ENCODE measurements around the gene NEK6. TPM values are rescaled to one million over a fixed set of nuclear protein-coding genes. Genes with fewer than 3 reads are reported as not detected.

Gene NEK6
- total RNA-seq, 1 experiment from 2014 or later: 21.1 TPM

DNA sequence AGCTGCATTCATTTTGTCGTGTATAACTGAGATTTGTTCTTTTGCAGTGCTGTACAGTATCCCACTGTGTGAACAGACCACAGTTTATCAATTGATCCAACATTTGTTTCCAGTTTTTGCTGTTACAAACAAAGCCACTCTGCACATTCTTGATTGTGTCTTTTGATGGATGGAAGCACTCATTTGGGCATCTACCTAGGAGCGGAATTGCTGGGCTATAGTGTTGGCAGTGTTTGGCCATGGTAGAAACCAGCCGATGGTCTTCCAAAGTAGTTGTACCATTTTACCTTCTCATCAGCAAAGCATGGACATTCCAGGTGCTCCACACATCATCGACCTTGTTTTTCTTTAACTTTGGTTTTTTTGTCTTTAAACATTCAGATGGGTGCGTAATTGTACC lies 79.8 kb downstream of the NEK6 start:
- Histone ChIP-seq H3K9me2 (replicated peaks; ENCODE audit: low read length) (no peaks in the 10 kb centered on the region), H3K4me1 (ENCODE audit: insufficient read depth, low read length) (peaks cover 7% of the 10 kb centered on the region), H3K36me3 (ENCODE audit: low read depth, low read length) (no peaks in the 10 kb centered on the region), H3F3A (ENCODE audit: low read length, unreplicated experiment) (peaks cover 3% of the 10 kb centered on the region), H3K79me2 (ENCODE audit: low read length) (no peaks in the 10 kb centered on the region), H3K9ac (ENCODE audit: low read length) (no peak overlapping the region), H3K9me3 (ENCODE audit: low read length) (no peaks in the 10 kb centered on the region), H3K4me3 (ENCODE audit: low read length) (no peak overlapping the region), H2AFZ (ENCODE audit: low read length) (no peak overlapping the region), H3K27ac (ENCODE audit: low read length) (no peak overlapping the region), H4K20me1 (ENCODE audit: low read length) (no peaks in the 10 kb centered on the region), H3K27me3 (ENCODE audit: low read length) (no peaks in the 10 kb centered on the region), H3K4me2 (ENCODE audit: low read length) (no peak overlapping the region)
- intact Hi-C loops (cut with micrococcal nuclease): no loop called here
- ChIA-PET POLR2A (ENCODE audit: unreplicated experiment) (no interaction called here), CTCF (no interaction called here)
- BruUV-seq (replicated peaks): no TSS peak
- TF ChIP-seq, protein P1, sequence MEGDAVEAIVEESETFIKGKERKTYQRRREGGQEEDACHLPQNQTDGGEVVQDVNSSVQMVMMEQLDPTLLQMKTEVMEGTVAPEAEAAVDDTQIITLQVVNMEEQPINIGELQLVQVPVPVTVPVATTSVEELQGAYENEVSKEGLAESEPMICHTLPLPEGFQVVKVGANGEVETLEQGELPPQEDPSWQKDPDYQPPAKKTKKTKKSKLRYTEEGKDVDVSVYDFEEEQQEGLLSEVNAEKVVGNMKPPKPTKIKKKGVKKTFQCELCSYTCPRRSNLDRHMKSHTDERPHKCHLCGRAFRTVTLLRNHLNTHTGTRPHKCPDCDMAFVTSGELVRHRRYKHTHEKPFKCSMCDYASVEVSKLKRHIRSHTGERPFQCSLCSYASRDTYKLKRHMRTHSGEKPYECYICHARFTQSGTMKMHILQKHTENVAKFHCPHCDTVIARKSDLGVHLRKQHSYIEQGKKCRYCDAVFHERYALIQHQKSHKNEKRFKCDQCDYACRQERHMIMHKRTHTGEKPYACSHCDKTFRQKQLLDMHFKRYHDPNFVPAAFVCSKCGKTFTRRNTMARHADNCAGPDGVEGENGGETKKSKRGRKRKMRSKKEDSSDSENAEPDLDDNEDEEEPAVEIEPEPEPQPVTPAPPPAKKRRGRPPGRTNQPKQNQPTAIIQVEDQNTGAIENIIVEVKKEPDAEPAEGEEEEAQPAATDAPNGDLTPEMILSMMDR (conservative IDR thresholded peaks at IDR 0.05; ENCODE audit: low read depth, low read length): no peak
- no peak for TF ChIP-seq EZH2 (IDR thresholded peaks at IDR 0.05; ENCODE audit: low read length, unreplicated experiment)
- TF ChIP-seq EZH2phosphoT487 (IDR thresholded peaks at IDR 0.05; ENCODE audit: borderline replicate concordance, low read length): no peak
- no peak for ATAC-seq
- DNase-seq: no peak

DNA sequence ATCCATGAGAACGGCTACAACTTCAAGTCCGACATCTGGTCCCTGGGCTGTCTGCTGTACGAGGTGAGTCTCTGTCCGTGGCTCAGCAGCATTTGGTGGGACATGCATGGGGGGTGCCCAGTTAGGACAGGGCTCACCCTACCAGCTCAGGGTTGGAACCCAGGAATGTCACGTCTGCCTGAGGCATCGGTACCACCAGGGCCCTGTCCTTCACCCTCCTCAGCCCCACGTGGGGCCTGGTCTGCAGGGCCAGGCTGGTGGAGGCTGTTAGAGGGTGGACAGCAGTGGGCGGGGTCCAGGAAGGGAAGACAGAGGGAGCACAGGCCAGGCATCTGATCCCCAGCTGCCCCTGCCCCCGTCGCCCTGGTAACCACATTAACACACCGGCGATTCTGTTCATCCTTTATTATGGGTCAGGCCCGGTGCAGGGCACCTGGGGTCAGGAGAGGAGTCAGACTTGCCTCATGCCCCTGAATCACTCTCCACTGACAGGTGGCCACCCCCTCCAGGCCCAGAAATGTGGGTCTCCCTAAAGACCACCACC lies 81.9 kb downstream of the NEK6 start:
- H3K27ac ChIP-seq (ENCODE audit: low read length): no peak overlapping the region
- no peak overlapping the region for H3K9ac ChIP-seq (ENCODE audit: low read length)
- peaks cover 17% of the 10 kb centered on the region for H3K4me1 ChIP-seq (ENCODE audit: insufficient read depth, low read length)
- H3K36me3 ChIP-seq (ENCODE audit: low read depth, low read length): no peaks in the 10 kb centered on the region
- BruUV-seq (replicated peaks): no TSS peak
- ATAC-seq (no peak), DNase-seq (no peak)
- H2AFZ ChIP-seq (ENCODE audit: low read length): no peak overlapping the region
- ChIA-PET POLR2A (ENCODE audit: unreplicated experiment) (no interaction called here), CTCF (no interaction called here)
- no peaks in the 10 kb centered on the region for H3K9me3 ChIP-seq (ENCODE audit: low read length)
- TF ChIP-seq, protein P1 (conservative IDR thresholded peaks at IDR 0.05; ENCODE audit: low read depth, low read length): no peak
- TF ChIP-seq EZH2 (IDR thresholded peaks at IDR 0.05; ENCODE audit: low read length, unreplicated experiment) (no peak), EZH2phosphoT487 (IDR thresholded peaks at IDR 0.05; ENCODE audit: borderline replicate concordance, low read length) (no peak)
- H4K20me1 ChIP-seq (ENCODE audit: low read length): no peaks in the 10 kb centered on the region
- H3F3A ChIP-seq (ENCODE audit: low read length, unreplicated experiment): peaks cover 4% of the 10 kb centered on the region
- H3K4me2 ChIP-seq (ENCODE audit: low read length): no peak overlapping the region
- no peaks in the 10 kb centered on the region for H3K9me2 ChIP-seq (replicated peaks; ENCODE audit: low read length)
- no peak overlapping the region for H3K4me3 ChIP-seq (ENCODE audit: low read length)
- no peaks in the 10 kb centered on the region for H3K27me3 ChIP-seq (ENCODE audit: low read length)
- H3K79me2 ChIP-seq (ENCODE audit: low read length): no peaks in the 10 kb centered on the region
- intact Hi-C loops (cut with micrococcal nuclease): no loop called here

DNA sequence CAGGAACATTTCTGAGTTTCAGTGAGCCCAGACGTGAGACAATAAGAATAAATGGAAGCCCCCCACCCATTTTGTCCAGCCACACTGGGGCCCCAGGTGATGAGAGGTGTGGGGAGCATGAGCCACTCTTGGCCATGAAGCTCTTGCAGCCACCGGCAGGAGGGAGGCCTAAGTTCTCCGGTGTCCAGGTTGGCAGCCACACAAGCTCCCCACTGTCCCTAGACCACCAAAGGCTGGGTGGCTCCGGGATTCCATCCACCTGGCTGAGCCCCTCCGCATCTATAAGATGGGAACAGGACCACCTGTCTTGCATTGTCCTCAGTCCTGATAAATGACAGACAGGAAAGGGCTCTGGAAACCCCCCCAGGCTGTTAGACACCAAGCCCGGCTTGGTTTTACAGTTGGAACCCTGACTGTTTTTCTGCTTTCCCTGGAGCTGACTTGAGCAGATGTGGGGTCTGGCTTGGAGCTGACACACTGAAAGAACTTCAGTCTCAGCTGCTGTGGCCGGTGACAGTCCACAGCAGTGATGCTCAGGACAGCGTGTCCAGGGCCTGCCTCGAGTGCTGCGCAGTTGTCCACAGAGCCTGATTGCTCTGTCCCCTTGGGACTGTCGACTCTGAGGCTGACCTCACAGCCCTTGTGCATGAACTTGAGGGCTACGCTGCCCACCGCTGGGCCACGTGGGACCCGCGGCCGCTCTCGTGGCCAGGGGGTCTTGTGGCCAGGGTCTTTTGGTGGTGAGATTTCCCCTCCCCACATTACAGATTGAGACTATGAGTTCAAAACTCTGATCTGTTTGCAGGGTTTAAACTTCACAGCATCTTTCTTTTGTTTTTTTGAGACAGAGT lies 82.7 kb downstream of the NEK6 start:
- Histone ChIP-seq H3K4me2 (ENCODE audit: low read length) (no peak overlapping the region), H3K27ac (ENCODE audit: low read length) (no peak overlapping the region), H3K9me3 (ENCODE audit: low read length) (no peaks in the 10 kb centered on the region), H3K9ac (ENCODE audit: low read length) (no peak overlapping the region), H3K36me3 (ENCODE audit: low read depth, low read length) (no peaks in the 10 kb centered on the region), H4K20me1 (ENCODE audit: low read length) (no peaks in the 10 kb centered on the region), H3K4me1 (ENCODE audit: insufficient read depth, low read length) (peaks cover 17% of the 10 kb centered on the region), H3K79me2 (ENCODE audit: low read length) (no peaks in the 10 kb centered on the region), H3F3A (ENCODE audit: low read length, unreplicated experiment) (peaks cover 4% of the 10 kb centered on the region), H2AFZ (ENCODE audit: low read length) (no peak overlapping the region), H3K9me2 (replicated peaks; ENCODE audit: low read length) (no peaks in the 10 kb centered on the region), H3K4me3 (ENCODE audit: low read length) (no peak overlapping the region), H3K27me3 (ENCODE audit: low read length) (no peaks in the 10 kb centered on the region)
- POLR2A ChIA-PET (ENCODE audit: unreplicated experiment): no interaction called here
- TF ChIP-seq EZH2phosphoT487 (IDR thresholded peaks at IDR 0.05; ENCODE audit: borderline replicate concordance, low read length) (no peak), EZH2 (IDR thresholded peaks at IDR 0.05; ENCODE audit: low read length, unreplicated experiment) (no peak)
- TF ChIP-seq, protein P1 (conservative IDR thresholded peaks at IDR 0.05; ENCODE audit: low read depth, low read length): no peak
- DNase-seq: no peak
- CTCF ChIA-PET: no interaction called here
- no TSS peak for BruUV-seq (replicated peaks)
- no peak for ATAC-seq
- intact Hi-C loops (cut with micrococcal nuclease): no loop called here
